Naive thymus-derived CD4-positive, alpha-beta T cell (primary cell): ENCODE measurements around the gene PCBP3. TPM values are rescaled to one million over a fixed set of nuclear protein-coding genes. Genes with fewer than 3 reads are reported as not detected.
"Not testable (repeated sequence)": the region's sequence is repeated elsewhere in the genome, so short reads cannot be mapped to it uniquely, and the experiment has no call there.

Experiments
- ATAC-seq: fragments of 150-1000 bp; cut with Tn5 transposase; 2 replicates; pipeline ENCODE4 v1.10.0; 2021; ENCODE audit warnings: mild to moderate bottlenecking, moderate library complexity
- CTCF ChIA-PET: fragments of 350-600 bp; sonication (Branson Sonifier 250); formaldehyde crosslinking; loops from one replicate; lab custom pipeline; 2021; ENCODE audit warnings: antibody characterized with exemption; lab: Charles Lee
- POLR2A ChIA-PET: fragments of 350-600 bp; sonication (Branson Sonifier 250); formaldehyde crosslinking; loops from one replicate; lab custom pipeline; 2021; ENCODE audit warnings: antibody characterized with exemption, inconsistent platforms; lab: Charles Lee
- DNase-seq, 9 donors: peaks; one replicate each; pipeline versions ENCODE4 v3.0.0 to v3.0.0-alpha.2; 2020 to 2022; ENCODE audit warnings: mixed read lengths in 1 of 9
- H3K27ac ChIP-seq: one replicate; pipeline ENCODE4 v1.7.0; 2013; ENCODE audit warnings: mild to moderate bottlenecking, low read depth, low read length, moderate library complexity
- H3K27me3 ChIP-seq, 2 donors: one replicate each; pipeline ENCODE4 v1.7.0; 2013; ENCODE audit warnings: low read length in 2 of 2, mild to moderate bottlenecking in 2 of 2, moderate library complexity in 2 of 2; ENCODE audit not compliant: control insufficient read depth in 2 of 2, insufficient read depth in 2 of 2
- H3K36me3 ChIP-seq, 3 experiments: 1 replicate in 2 of 3; 2 replicates in 1 of 3; pipeline ENCODE4 v1.7.0; 2013; ENCODE audit warnings: low read length in 3 of 3, mild to moderate bottlenecking in 3 of 3, moderate library complexity in 1 of 3; ENCODE audit not compliant: insufficient read depth in 3 of 3, control insufficient read depth in 2 of 3
- H3K4me1 ChIP-seq, 2 donors: one replicate each; pipeline ENCODE4 v1.7.0; 2013; ENCODE audit warnings: low read length in 2 of 2, mild to moderate bottlenecking in 2 of 2, moderate library complexity in 1 of 2; ENCODE audit not compliant: control insufficient read depth in 2 of 2, insufficient read depth in 2 of 2
- H3K4me3 ChIP-seq: 2 replicates; pipeline ENCODE4 v1.7.0; 2013; ENCODE audit warnings: mild to moderate bottlenecking, low read length
- H3K9me3 ChIP-seq, 3 experiments: 1 replicate in 2 of 3; 2 replicates in 1 of 3; pipeline ENCODE4 v1.7.0; 2013; ENCODE audit warnings: low read length in 3 of 3; ENCODE audit not compliant: control insufficient read depth in 2 of 3
- H3K27ac Mint-ChIP-seq, 9 donors: one replicate each; pipeline ENCODE4 v1.8.0; 2020 to 2022; ENCODE audit warnings: mixed read lengths in 9 of 9, mild to moderate bottlenecking in 8 of 9, moderate library complexity in 5 of 9, inconsistent platforms in 2 of 9
- H3K27me3 Mint-ChIP-seq, 5 donors: one replicate each; pipeline ENCODE4 v1.8.0; 2021 to 2022; ENCODE audit warnings: mixed read lengths in 5 of 5, mild to moderate bottlenecking in 1 of 5
- H3K36me3 Mint-ChIP-seq, 5 donors: one replicate each; pipeline ENCODE4 v1.8.0; 2020 to 2022; ENCODE audit warnings: mixed read lengths in 5 of 5, mild to moderate bottlenecking in 3 of 5, inconsistent platforms in 1 of 5
- H3K4me1 Mint-ChIP-seq, 7 donors: one replicate each; pipeline ENCODE4 v1.8.0; 2020 to 2022; ENCODE audit warnings: mixed read lengths in 7 of 7, mild to moderate bottlenecking in 3 of 7, inconsistent platforms in 1 of 7
- H3K4me3 Mint-ChIP-seq, 10 donors: one replicate each; pipeline ENCODE4 v1.8.0; 2020 to 2022; ENCODE audit warnings: mild to moderate bottlenecking in 10 of 10, mixed read lengths in 10 of 10, moderate library complexity in 6 of 10, inconsistent platforms in 2 of 10
- H3K9me3 Mint-ChIP-seq, 11 donors: one replicate each; pipeline ENCODE4 v1.8.0; 2020 to 2022; ENCODE audit warnings: mixed read lengths in 11 of 11, mild to moderate bottlenecking in 4 of 11, inconsistent platforms in 1 of 11, moderate library complexity in 1 of 11
- intact Hi-C, 2 donors: fragments of 100-400 bp; cut with micrococcal nuclease; formaldehyde crosslinking; loops; one replicate each; pipeline ENCODE4 v1.15.1; 2023
- polyA plus RNA-seq, 2 donors: library from polyadenylated mRNA; unstranded; fragments of 300-500 nt; fragmentation: Illumina TruSeq; gene quantifications; one replicate each; pipeline ENCODE4 v1.2.3, GENCODE V29; 2021
- total RNA-seq, 6 experiments: library from RNA in 5 of 6; stranded (reverse) in 5 of 6; gene quantifications; 1 replicate in 5 of 6; 2 replicates in 1 of 6; pipeline ENCODE4 v1.2.3 and lab custom pipeline; 2021 to 2026

PCBP3 gene
- total and polyA plus RNA-seq, 7 experiments from 2014 or later, result 1.2 to 5.2 (median 1.6) TPM

GRCh38 chr21:45611939-45612664 is 31.4 kb upstream of the PCBP3 start:
- no peaks in the 10 kb centered on the region for H3K36me3 ChIP-seq
- no peak overlapping the region for H3K27ac ChIP-seq
- Mint-ChIP-seq H3K9me3 (peaks cover 0 to 4% (median 0%) of the 10 kb centered on the region in 11 donors), H3K4me1 (peaks cover 19 to 63% (median 49%) of the 10 kb centered on the region in 7 donors), H3K36me3 (peaks cover 0 to 8% (median 6%) of the 10 kb centered on the region in 5 donors), H3K4me3 (no peak overlapping the region), H3K27me3 (peaks cover 0 to 33% (median 0%) of the 10 kb centered on the region in 5 donors), H3K27ac (peak overlapping the region in 7 of 9 donors; percentile 42 to 100 (median 74))
- H3K4me1 ChIP-seq, result peaks cover 16 to 46% of the 10 kb centered on the region in 2 donors
- H3K4me3 ChIP-seq, result no peak overlapping the region
- DNase-seq, result no peak
- intact Hi-C loops, result no loop called here
- no peaks in the 10 kb centered on the region for H3K27me3 ChIP-seq
- ChIA-PET CTCF (no interaction called here), POLR2A (no interaction called here)
- no peaks in the 10 kb centered on the region for H3K9me3 ChIP-seq
- ATAC-seq, result no peak

- H3K9me3 ChIP-seq, ATAC-seq, POLR2A ChIA-PET, H3K4me3 ChIP-seq, H3K27me3 ChIP-seq, H3K36me3 Mint-ChIP-seq, intact Hi-C loops, H3K36me3 ChIP-seq, H3K9me3 Mint-ChIP-seq, DNase-seq, H3K4me3 Mint-ChIP-seq, H3K27ac ChIP-seq, CTCF ChIA-PET: not testable (repeated sequence)
- peaks cover 16 to 50% of the 10 kb centered on the region in 2 donors for H3K4me1 ChIP-seq
- Mint-ChIP-seq H3K27me3 (peaks cover 0 to 35% (median 0%) of the 10 kb centered on the region in 5 donors), H3K4me1 (peaks cover 17 to 65% (median 51%) of the 10 kb centered on the region in 7 donors), H3K27ac (peak overlapping the region in 5 of 9 donors; percentile 42 to 100 (median 75))
Measured at GRCh38 chr21:45612665-45613019, 30.9 kb upstream of the PCBP3 start.

DNA sequence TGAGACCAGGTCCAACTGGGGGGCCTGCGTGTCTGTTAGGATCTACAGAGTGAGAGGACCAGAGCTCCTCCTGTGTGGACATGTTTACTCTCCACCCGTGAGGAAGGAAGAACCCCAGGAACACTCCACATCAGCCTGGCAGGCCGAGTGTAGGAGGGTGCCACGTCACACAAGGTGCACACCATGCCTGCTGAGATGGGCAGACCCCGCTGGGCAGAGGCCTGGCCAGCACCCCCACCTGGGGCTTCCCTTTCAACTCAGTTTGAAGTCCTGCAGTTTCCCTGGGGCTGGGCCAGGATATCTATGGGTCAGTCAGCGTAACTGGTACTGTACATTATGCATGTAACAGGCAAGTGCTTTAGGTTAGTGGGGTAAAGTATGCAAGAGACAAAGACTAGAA is 30.1 kb upstream of the PCBP3 start:
- POLR2A ChIA-PET, result no interaction called here
- Mint-ChIP-seq H3K4me1 (peaks cover 17 to 68% (median 55%) of the 10 kb centered on the region in 7 donors), H3K27ac (peak overlapping the region in 8 of 9 donors; percentile 4 to 100 (median 96)), H3K9me3 (peaks cover 0 to 4% (median 0%) of the 10 kb centered on the region in 11 donors), H3K4me3 (peak overlapping the region in 9 of 10 donors; percentile 20 to 87 (median 62)), H3K36me3 (peaks cover 0 to 8% (median 6%) of the 10 kb centered on the region in 5 donors), H3K27me3 (peaks cover 0 to 35% (median 0%) of the 10 kb centered on the region in 5 donors)
- DNase-seq, result no peak
- no peak for ATAC-seq
- H3K27me3 ChIP-seq, result no peaks in the 10 kb centered on the region
- H3K36me3 ChIP-seq, result no peaks in the 10 kb centered on the region
- CTCF ChIA-PET, result interaction anchor here (0.6 kb wide), 1 partner anchor 323 kb away, joined by 5 read pairs; no protein-coding TSS in a partner anchor
- intact Hi-C loops, result no loop called here
- H3K4me3 ChIP-seq, result no peak overlapping the region
- H3K4me1 ChIP-seq, result peaks cover 16 to 44% of the 10 kb centered on the region in 2 donors
- H3K9me3 ChIP-seq, result no peaks in the 10 kb centered on the region
- no peak overlapping the region for H3K27ac ChIP-seq

GRCh38 chr21:45613881-45614280 is 29.6 kb upstream of the PCBP3 start:
- Histone ChIP-seq H3K4me1 (peaks cover 16 to 41% of the 10 kb centered on the region in 2 donors), H3K9me3 (no peaks in the 10 kb centered on the region), H3K27ac (no peak overlapping the region), H3K36me3 (no peaks in the 10 kb centered on the region), H3K4me3 (no peak overlapping the region), H3K27me3 (no peaks in the 10 kb centered on the region)
- ATAC-seq (no peak), DNase-seq (no peak)
- Mint-ChIP-seq H3K9me3 (peaks cover 0 to 4% (median 0%) of the 10 kb centered on the region in 11 donors), H3K27ac (peak overlapping the region in 8 of 9 donors; percentile 4 to 100 (median 96)), H3K36me3 (peaks cover 0 to 8% (median 6%) of the 10 kb centered on the region in 5 donors), H3K4me3 (peak overlapping the region in 9 of 10 donors; percentile 20 to 87 (median 62)), H3K27me3 (peaks cover 0 to 35% (median 0%) of the 10 kb centered on the region in 5 donors), H3K4me1 (peaks cover 17 to 63% (median 52%) of the 10 kb centered on the region in 7 donors)
- intact Hi-C loops, result loop anchor here (2.0 kb wide), 3 partner anchors 29 to 155 kb away; partner anchors contain the start of genes PCBP3 (in 1 of the 2) and SLC19A1 (in 1 of the 2)
- POLR2A ChIA-PET, result no interaction called here
- CTCF ChIA-PET, result interaction anchor here (0.6 kb wide), 1 partner anchor 322 kb away, joined by 5 read pairs; no protein-coding TSS in a partner anchor

DNA sequence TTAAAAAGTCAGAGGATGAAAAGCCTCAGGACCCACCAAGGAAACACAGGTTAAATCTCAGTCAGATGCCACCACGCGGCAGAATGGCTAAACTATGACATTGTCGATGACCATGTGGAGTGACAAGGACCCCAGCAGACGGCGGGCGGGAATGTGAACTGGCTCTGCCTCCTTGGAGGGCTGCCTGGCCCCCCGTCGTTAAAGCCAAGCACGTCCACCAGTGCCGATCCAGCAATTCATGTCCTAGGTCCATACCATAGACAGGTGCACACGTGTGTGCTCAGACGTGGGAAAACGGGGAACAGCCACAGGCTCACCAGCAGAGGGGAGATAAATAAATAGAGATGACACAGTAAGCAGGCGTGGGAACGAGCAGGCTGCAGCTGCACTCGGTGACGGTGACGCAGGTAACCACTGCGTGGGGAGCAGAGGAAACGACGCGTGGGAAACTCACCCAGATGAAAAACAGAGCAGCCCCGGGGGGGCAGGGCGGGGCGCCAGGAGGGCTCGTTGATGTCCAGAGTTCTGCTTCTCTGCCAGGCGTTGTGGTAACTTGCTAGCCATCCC is 28.3 kb upstream of the PCBP3 start:
- Histone ChIP-seq H3K27me3 (no peaks in the 10 kb centered on the region), H3K4me3 (peak overlapping the region; percentile 45), H3K27ac (peak overlapping the region; percentile 95), H3K36me3 (no peaks in the 10 kb centered on the region), H3K4me1 (peaks cover 16 to 41% of the 10 kb centered on the region in 2 donors), H3K9me3 (no peaks in the 10 kb centered on the region)
- Mint-ChIP-seq H3K36me3 (peaks cover 0 to 8% (median 6%) of the 10 kb centered on the region in 5 donors), H3K27ac (peak overlapping the region; percentile 73 to 100 (median 98)), H3K4me1 (peaks cover 17 to 58% (median 48%) of the 10 kb centered on the region in 7 donors), H3K27me3 (peaks cover 0 to 34% (median 0%) of the 10 kb centered on the region in 5 donors), H3K4me3 (peak overlapping the region; percentile 79 to 95 (median 87)), H3K9me3 (peaks cover 0 to 4% (median 0%) of the 10 kb centered on the region in 11 donors)
- intact Hi-C loops, result loop anchor here (1.0 to 2.0 kb wide), 7 partner anchors 19 to 154 kb away; partner anchors contain the start of genes PCBP3 (in 2 of the 2) and SLC19A1 (in 1 of the 2)
- ChIA-PET CTCF (interaction anchor here (0.7 kb wide), 1 partner anchor 138 kb away, joined by 3 read pairs; no protein-coding TSS in a partner anchor), POLR2A (no interaction called here)
- peak; percentile 94 for ATAC-seq
- DNase-seq, result peak; percentile 73 to 95 (median 93)
